ENCODE results near the gene LSM7.

LSM7 gene

DNA sequence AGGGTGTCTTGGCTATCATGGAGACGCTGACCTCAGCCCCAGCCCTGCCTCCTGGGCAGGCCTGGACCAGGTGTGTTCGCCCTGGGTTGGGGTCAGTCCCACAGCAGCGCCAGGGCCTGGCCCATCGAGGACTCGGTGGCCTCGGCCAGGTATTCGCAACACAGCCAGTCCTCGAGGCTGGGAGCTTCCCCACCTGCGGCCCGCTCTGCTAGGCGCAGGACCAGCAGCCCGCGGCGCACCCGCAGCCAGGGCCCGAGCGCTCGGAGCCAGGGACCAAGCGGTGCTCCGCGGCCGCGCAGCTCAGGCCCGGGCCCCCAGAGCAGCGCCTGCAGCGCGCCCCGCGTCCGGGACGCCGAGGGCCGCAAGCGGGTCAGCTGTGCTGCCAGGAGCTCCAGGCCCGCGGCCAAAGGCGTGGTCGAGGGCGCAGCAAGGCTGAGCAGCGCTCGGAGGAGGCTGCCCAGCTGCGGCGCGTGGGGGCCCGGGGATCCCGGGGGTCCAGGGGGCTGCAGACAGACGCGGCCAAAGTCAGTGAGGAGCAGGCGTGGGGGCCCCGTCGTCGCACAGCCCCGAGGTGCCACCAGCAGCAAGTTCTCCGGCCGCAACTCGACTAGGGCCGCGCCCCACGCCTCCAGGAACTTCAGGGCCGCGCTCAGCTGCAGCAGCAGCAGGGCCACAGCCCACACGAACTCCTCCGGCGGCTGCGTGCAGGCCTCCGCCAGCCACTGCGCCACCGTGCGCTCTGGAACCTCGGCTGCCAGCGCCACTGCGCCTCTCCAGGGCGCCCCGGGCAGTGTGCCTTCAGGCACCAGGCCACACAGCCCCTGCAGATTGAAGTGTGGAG lies 52.6 kb downstream of the LSM7 start:
- DNase-seq: no peak

DNA sequence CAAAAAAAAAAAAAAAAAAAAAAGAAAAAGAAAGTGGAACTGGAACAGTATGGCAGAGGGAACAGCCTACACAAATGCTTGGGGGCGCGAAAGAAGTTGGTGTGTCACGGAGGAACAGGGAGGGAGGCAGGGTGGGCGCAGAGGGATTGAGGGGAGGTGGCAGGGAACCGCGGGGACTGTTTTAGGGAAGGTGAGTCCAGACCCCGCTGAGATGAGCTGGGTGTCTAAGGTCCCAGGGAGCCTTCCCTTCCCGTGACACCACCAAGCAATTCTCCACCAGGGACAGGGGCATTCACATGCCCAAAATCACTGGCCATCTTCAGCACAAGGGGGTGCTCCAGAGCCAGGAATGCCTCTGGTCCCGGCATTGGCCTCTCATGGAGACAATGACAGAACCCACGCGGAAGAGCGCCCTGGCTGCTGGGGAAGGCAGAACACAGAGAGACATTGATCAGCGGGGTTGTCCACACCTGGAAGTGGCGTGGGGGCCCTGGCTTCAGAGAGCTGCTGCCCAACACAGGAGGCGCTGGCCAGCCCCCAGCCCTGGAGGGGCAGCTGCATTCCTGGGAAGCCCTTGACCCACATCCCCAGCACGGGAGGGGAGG lies 53.4 kb downstream of the LSM7 start:
- DNase-seq: peak; percentile 74

DNA sequence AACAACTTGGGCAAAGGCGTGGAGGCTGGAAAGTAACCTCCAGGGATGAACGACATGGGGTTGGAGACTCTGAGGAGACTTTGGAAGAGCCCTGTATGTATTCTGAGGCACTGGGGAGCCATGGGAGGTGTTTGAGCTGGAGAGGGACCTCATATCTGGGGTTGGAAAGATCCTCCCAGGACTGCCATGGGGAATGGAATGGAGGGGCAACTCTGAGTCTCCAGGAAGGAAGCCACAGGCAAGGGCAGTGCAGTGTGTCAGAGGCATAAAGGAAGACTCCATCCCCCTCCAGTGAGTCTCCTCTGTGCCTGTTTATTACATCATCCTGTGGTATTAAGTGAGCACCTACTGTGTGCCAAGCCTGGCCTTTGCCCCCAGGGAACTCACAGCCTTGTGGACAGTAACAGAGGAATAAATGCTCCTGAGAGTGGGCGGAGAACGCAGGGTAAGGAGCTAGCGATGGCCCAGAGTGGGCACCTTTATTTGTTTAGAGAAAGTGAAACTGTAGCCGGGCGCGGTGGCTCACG lies 54.1 kb downstream of the LSM7 start:
- no peak for DNase-seq

DNA sequence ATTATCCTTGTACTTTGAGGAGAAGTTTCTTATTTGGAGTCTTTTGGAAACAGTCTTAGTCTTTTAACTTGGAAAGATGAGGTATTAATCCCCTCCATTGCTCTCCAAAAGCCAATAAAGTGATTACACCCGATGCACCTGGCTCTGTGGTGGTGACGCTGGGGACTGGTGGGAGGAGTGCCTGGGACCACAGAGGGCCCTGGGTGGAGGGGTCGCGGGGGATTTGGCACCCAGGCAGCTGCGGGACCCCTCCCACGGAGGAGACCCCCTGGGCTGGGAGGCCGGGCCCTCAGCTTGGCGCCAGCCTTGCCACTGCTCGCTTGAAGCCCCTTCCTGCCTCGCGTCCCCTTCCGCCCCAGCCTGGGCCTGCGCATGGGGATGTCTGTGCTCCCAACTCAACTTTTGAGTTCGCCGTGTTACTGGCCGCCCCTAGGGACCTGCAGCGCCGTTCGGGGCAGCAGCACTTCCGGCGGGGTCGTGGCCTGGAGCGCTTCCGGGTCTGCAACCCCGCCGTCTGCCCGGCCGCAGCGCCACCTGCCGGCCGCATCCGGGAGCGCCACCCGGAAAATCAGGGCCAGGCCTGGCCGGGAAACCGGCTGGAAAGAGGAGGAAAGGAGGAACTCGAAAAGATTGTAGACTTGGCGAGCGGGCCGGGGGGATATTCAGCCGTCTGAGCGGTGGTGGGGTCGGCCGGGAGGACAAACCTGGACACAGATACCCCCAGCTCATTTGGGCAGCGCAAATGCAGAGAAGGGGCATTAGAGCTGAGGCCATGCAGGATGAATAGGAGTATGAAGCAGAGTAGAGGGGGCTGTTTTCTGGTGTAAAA lies 54.8 kb downstream of the LSM7 start:
- peak; percentile 68 for DNase-seq
